Spleen (tissue), 7 donors: ENCODE results near the gene ETV7.

ENCODE experiments used
- POLR2AphosphoS5 ChIP-seq, 3 donors: sonication (generic); formaldehyde crosslinking; IDR thresholded peaks; one replicate each; pipeline ENCODE4 v1.5.1; 2017; ENCODE audit warnings: antibody characterized with exemption in 3 of 3
- TF ChIP-seq, protein P1 (sequence below), 11 experiments: fragments of 200-600 bp in 7 of 11; fragments of 450-650 bp in 4 of 11; sonication (generic) in 4 of 11; IDR thresholded peaks in 8 of 11; conservative IDR thresholded peaks in 3 of 11; 1 replicate in 7 of 11; 2 replicates in 4 of 11; pipeline versions ENCODE4 v1.4.0 to v1.8.0; 2016 to 2021; ENCODE audit warnings: antibody characterized with exemption in 11 of 11, inconsistent platforms in 4 of 11, mild to moderate bottlenecking in 1 of 11
- donor health status: DM: no; HTN: no; CAD: no; lungs with moderate emphysema.
- donor health status: DM: no; HTN: no; CAD: no.
- donor health status: DM: no; HTN: no; CAD: no.

DNA sequence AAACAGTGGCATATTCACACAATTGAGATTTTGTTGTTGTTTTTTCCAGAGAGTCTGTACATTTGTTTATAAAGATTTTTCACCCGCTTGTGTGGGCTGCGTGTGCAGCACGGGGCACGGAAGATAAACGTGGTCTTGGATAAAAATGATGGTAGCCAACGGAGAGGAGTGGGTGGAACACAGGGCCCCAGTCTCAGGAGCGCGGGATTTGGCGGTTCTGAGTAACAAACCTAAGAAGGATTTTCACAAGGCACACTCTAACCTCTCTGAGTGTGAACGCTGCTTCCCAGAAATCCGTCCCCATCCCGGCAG lies 47.2 kb downstream of the ETV7 start:
- TF ChIP-seq, protein P1, sequence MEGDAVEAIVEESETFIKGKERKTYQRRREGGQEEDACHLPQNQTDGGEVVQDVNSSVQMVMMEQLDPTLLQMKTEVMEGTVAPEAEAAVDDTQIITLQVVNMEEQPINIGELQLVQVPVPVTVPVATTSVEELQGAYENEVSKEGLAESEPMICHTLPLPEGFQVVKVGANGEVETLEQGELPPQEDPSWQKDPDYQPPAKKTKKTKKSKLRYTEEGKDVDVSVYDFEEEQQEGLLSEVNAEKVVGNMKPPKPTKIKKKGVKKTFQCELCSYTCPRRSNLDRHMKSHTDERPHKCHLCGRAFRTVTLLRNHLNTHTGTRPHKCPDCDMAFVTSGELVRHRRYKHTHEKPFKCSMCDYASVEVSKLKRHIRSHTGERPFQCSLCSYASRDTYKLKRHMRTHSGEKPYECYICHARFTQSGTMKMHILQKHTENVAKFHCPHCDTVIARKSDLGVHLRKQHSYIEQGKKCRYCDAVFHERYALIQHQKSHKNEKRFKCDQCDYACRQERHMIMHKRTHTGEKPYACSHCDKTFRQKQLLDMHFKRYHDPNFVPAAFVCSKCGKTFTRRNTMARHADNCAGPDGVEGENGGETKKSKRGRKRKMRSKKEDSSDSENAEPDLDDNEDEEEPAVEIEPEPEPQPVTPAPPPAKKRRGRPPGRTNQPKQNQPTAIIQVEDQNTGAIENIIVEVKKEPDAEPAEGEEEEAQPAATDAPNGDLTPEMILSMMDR (IDR thresholded peaks at IDR 0.05 in 8 of 11, conservative IDR thresholded peaks at IDR 0.05 in 3 of 11), result no peak
- no peak for TF ChIP-seq POLR2AphosphoS5 (IDR thresholded peaks at IDR 0.05)
